ENCODE measurements around the gene UGT1A3.

GRCh38 chr2:233799087-233799665 is 70.3 kb downstream of the UGT1A3 start:
- TF ChIP-seq CTCF (IDR thresholded peaks at IDR 0.05) (no peak), EZH2 (IDR thresholded peaks at IDR 0.05; ENCODE audit: borderline replicate concordance, insufficient read depth, low read depth, low read length, poor library complexity, severe bottlenecking) (no peak)

All from B cell (primary cell).